GM12872 (cell line): ENCODE results near the gene LGR4.

Experiments
- CTCF ChIP-seq: IDR thresholded peaks from 3 replicates; pipeline ENCODE4 v1.5.1; 2011; ENCODE audit warnings: low read depth, mild to moderate bottlenecking, low read length, moderate library complexity; ENCODE audit not compliant: insufficient read depth

Gene LGR4

GRCh38 chr11:27455667-27456066, 16.9 kb downstream of the LGR4 start:
- TF ChIP-seq CTCF = no peak

DNA sequence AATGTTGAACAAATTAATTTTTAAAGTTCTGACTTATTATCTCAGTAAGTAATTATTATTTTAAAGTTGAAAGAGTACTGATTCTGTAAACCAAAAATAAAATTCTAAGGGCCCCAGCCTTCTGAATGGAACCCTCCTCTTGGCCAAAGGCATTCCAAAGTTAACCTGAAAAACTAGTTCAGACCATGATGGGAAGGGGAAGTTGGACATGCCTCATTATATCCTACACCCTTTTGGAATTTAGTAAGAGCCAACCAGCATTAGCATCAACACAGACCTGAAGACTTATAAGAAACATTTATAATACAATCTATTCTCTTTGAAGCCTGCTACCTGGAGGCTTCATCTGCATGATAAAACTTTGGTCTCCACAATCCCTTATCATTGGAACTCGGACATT, 18.9 kb downstream of the LGR4 start:
- TF ChIP-seq CTCF = no peak

GRCh38 chr11:27452147-27452546, 20.4 kb downstream of the LGR4 start:
- TF ChIP-seq CTCF = no peak

DNA sequence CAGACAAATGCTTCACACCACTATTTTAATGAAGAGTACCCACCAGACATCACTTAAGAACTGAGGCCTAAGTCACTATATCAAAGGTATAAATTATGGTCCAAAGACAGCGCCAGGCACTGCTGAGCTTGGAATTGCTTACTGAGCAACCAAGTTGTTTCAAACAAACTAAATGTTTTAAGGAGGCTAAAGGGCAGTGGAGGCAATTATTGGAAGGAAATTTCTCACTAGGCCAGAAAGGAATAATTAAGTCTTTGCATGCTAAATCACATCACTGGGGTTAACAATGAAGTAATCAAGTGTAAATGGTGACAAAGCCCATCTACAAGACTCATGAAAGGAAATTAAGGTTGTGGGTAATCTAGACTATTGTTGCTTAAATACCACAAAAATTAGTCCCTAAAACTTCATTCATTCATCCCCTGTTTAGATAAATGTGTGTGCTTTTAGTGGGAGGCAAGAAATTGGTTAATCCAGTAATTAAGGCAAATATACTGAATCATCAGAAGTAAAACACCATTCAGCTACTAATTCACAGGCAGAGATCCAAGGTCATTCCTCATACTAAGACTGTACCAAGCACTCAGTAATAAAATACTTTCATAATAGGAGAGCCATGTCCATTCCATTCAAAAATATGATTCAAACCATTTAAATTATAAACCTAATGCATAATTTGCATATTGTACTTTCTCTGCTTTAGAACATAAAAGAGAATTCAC, 21.2 kb downstream of the LGR4 start:
- TF ChIP-seq CTCF = no peak

GRCh38 chr11:27447288-27448183, 25.1 kb downstream of the LGR4 start:
- no peak for TF ChIP-seq CTCF

GRCh38 chr11:27445625-27446024, 27.0 kb downstream of the LGR4 start:
- no peak for TF ChIP-seq CTCF

GRCh38 chr11:27444801-27445215, 27.8 kb downstream of the LGR4 start:
- TF ChIP-seq CTCF = no peak
